Natural killer cell treated with Interleukin-12 subunit alpha and Interleukin-12 subunit beta and Interleukin-15 and Interleukin-18, amount 100 ng/mL, for 72 hours (primary cell): ENCODE data around the gene MAP7. TPM values are rescaled to one million over a fixed set of nuclear protein-coding genes. Genes with fewer than 3 reads are reported as not detected.

Source experiments
- total RNA-seq, 2 donors: library from RNA; stranded (reverse); gene quantifications; one replicate each; pipeline ENCODE4 v1.2.3, GENCODE V29; 2022

Gene MAP7
- total RNA-seq, 2 donors from 2014 or later = 0.73 to 0.83 TPM

Other genes with a start within 250 kb of the MAP7 start
- 10 to 100 TPM; 27.9 to 33.0 TPM for gene MAP3K5, start 242.1 kb upstream of the MAP7 start, total RNA-seq